Chondrocyte (in vitro differentiated cells): Measurements from ENCODE around the gene PLXNA2. TPM values are rescaled to one million over a fixed set of nuclear protein-coding genes. Genes with fewer than 3 reads are reported as not detected.

ENCODE experiments used
- DNase-seq: peaks from one replicate; pipeline ENCODE4 v3.0.0; 2021; ENCODE audit warnings: mixed read lengths, low spot score
- H3K27ac Mint-ChIP-seq: one replicate; pipeline ENCODE4 v1.8.0; 2021; ENCODE audit warnings: mild to moderate bottlenecking, moderate library complexity, mixed read lengths; ENCODE audit not compliant: unreplicated experiment
- H3K27me3 Mint-ChIP-seq: 2 replicates; pipeline ENCODE4 v1.8.0; 2021; ENCODE audit warnings: low read depth, mixed read lengths
- H3K36me3 Mint-ChIP-seq: 2 replicates; pipeline ENCODE4 v1.8.0; 2021; ENCODE audit warnings: low read depth, mixed read lengths
- H3K4me1 Mint-ChIP-seq: 2 replicates; pipeline ENCODE4 v1.8.0; 2021; ENCODE audit warnings: low read depth, mild to moderate bottlenecking, mixed read lengths
- H3K4me3 Mint-ChIP-seq: one replicate; pipeline ENCODE4 v1.8.0; 2021; ENCODE audit warnings: mild to moderate bottlenecking, moderate library complexity, mixed read lengths; ENCODE audit not compliant: unreplicated experiment
- H3K9me3 Mint-ChIP-seq: 2 replicates; pipeline ENCODE4 v1.8.0; 2021; ENCODE audit warnings: low read depth, mixed read lengths
- CTCF ChIP-seq: fragments of 200-600 bp; sonication (generic); IDR thresholded peaks from 2 replicates; pipeline ENCODE4 v1.5.0; 2021; ENCODE audit warnings: antibody characterized with exemption, mild to moderate bottlenecking, moderate library complexity
- total RNA-seq: library from RNA; stranded (reverse); gene quantifications from 3 replicates; pipeline ENCODE4 v1.2.1, GENCODE V29; 2021

The PLXNA2 gene
- total RNA-seq, 1 donor from 2014 or later = 22.0 TPM

GRCh38 chr1:208043691-208044181, 200.4 kb downstream of the PLXNA2 start:
- no peak for TF ChIP-seq CTCF
- Mint-ChIP-seq H3K27ac (no peak overlapping the region), H3K9me3 (no peaks in the 10 kb centered on the region), H3K4me3 (no peak overlapping the region), H3K4me1 (peaks cover 32% of the 10 kb centered on the region), H3K27me3 (no peaks in the 10 kb centered on the region), H3K36me3 (peaks cover 39% of the 10 kb centered on the region)
- no peak for DNase-seq

GRCh38 chr1:208042868-208043267, 201.3 kb downstream of the PLXNA2 start:
- no peak overlapping the region for H3K4me3 Mint-ChIP-seq
- H3K27ac Mint-ChIP-seq = no peak overlapping the region
- no peak for TF ChIP-seq CTCF
- no peaks in the 10 kb centered on the region for H3K9me3 Mint-ChIP-seq
- peaks cover 27% of the 10 kb centered on the region for H3K4me1 Mint-ChIP-seq
- H3K36me3 Mint-ChIP-seq = peaks cover 45% of the 10 kb centered on the region
- DNase-seq = no peak
- H3K27me3 Mint-ChIP-seq = no peaks in the 10 kb centered on the region

GRCh38 chr1:208042041-208042615, 202.1 kb downstream of the PLXNA2 start:
- H3K36me3 Mint-ChIP-seq = peaks cover 50% of the 10 kb centered on the region
- TF ChIP-seq CTCF = no peak
- H3K27me3 Mint-ChIP-seq = no peaks in the 10 kb centered on the region
- H3K9me3 Mint-ChIP-seq = no peaks in the 10 kb centered on the region
- no peak overlapping the region for H3K27ac Mint-ChIP-seq
- H3K4me1 Mint-ChIP-seq = peaks cover 19% of the 10 kb centered on the region
- DNase-seq = no peak
- no peak overlapping the region for H3K4me3 Mint-ChIP-seq

- no peak overlapping the region for H3K27ac Mint-ChIP-seq
- no peak for TF ChIP-seq CTCF
- H3K27me3 Mint-ChIP-seq = no peaks in the 10 kb centered on the region
- H3K4me1 Mint-ChIP-seq = peaks cover 13% of the 10 kb centered on the region
- DNase-seq = no peak
- peaks cover 53% of the 10 kb centered on the region for H3K36me3 Mint-ChIP-seq
- H3K9me3 Mint-ChIP-seq = no peaks in the 10 kb centered on the region
- H3K4me3 Mint-ChIP-seq = no peak overlapping the region
Measured at GRCh38 chr1:208041505-208041904, 202.7 kb downstream of the PLXNA2 start.

GRCh38 chr1:208040821-208041297, 203.3 kb downstream of the PLXNA2 start:
- DNase-seq = no peak
- Mint-ChIP-seq H3K9me3 (no peaks in the 10 kb centered on the region), H3K4me1 (peaks cover 8% of the 10 kb centered on the region), H3K36me3 (peaks cover 53% of the 10 kb centered on the region), H3K27ac (no peak overlapping the region), H3K4me3 (no peak overlapping the region), H3K27me3 (no peaks in the 10 kb centered on the region)
- TF ChIP-seq CTCF = no peak
